GM21447 (cell line): ENCODE results near the gene VPS4A.
"Not testable (repeated sequence)": the region's sequence is repeated elsewhere in the genome, so short reads cannot be mapped to it uniquely, and the experiment has no call there.

ENCODE experiments used
- ATAC-seq: cut with Tn5 transposase; IDR thresholded peaks from one replicate; pipeline ENCODE4 v1.9.1; 2021; ENCODE audit not compliant: unreplicated experiment

VPS4A gene

DNA sequence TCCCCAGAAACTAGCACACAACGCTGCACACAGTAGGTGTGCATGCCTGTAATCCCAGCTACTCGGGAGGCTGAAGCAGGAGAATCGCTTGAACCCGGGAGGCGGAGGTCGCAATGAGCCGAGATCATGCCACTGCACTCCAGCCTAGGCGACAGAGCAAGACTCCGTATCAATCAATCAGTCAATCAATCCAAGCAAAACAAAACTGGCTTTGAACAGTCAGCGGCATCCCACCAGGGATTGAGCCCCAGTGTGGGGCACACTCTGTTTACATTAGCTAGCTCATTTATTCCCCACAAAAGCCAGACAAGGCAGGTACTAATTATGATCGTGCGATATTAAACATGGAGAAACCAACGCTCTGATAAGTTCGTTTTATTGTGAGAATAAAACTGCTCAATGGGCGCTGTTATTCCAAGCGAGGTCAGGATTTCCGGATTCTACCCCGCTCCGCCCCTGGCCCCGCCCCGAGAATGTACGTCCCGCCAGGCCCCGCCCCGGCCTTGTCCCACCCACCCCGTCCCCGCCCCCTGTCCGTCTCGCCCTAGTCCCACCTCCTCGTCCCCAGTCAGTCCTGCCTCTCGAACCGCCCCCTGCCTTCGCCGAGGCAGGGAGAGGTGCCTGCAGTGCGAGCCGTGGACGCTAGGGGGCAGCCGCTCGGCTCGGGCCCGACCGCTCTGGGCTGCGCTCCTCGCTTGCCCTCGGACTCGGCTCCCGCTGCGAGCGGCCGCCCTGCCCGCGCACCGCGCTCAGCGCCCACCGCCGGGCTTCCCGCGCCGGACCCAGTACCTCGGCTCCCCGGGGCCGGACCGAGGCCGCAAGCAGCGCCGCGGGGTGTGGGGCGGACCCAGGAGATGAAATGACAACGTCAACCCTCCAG, at the start of gene VPS4A:
Gene VPS4A (plus strand): TSS at position 698 of the 880 bp plus-strand sequence. CDS start 162 bp downstream, at position 860.
- ATAC-seq = peak; percentile 89

DNA sequence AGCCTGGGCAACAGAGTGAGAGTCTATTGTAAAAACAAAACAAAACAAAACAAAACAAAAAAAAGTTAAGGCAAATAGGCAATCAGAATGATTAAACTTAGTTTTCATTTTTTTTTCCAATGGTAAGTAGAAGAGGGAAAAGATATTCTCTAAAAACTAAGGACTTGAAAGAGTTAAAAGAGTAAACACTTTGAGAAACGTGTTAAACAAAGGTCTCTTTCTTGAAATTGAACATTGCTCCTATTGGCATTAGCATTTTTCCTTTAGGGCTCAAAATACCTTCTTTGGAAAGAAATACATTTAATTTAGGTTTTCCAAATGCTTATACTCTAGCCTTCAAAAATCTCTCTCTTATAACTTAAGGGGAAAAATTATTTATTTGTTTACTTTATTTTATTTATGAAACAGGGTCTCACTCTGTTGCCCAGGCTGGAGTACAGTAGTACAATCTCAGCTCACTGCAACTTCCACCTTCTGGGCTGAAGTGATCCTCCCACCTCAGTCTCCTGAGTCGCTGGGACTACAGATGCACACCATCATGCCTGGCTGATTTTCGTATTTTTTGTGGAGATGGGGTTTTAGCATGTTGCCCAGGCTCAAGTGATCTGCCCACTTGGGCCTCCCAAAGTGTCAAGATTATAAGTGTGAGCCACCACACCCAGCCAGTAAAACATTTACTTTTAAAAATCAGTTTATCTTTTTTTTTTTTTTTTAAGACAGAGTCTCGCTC, 44.7 kb upstream of the VPS4A start:
- no peak for ATAC-seq

GRCh38 chr16:69267633-69268032, 43.5 kb upstream of the VPS4A start:
- no peak for ATAC-seq

- no peak for ATAC-seq
Measured at GRCh38 chr16:69270395-69270794, 40.8 kb upstream of the VPS4A start.

DNA sequence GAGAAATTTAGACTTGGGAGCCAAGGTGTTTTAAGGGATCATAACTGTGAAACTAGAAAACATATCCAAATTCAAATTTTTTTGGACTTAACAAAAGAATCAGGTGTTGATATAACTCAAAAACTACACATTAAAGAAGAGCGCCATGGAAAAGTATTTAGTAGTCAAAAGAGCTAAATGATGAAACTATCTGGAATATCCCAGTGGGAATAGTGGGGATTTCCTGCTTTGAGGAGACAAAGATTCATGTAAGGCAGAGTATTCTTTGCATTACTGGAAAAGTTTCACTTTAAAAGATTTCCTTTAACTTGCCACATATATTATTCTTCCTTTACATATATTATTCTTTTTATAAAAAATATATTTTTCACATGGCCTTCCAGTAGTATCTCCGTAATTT, 40.3 kb upstream of the VPS4A start:
- ATAC-seq = no peak

- no peak for ATAC-seq
Measured at GRCh38 chr16:69273009-69273408, 38.1 kb upstream of the VPS4A start.

DNA sequence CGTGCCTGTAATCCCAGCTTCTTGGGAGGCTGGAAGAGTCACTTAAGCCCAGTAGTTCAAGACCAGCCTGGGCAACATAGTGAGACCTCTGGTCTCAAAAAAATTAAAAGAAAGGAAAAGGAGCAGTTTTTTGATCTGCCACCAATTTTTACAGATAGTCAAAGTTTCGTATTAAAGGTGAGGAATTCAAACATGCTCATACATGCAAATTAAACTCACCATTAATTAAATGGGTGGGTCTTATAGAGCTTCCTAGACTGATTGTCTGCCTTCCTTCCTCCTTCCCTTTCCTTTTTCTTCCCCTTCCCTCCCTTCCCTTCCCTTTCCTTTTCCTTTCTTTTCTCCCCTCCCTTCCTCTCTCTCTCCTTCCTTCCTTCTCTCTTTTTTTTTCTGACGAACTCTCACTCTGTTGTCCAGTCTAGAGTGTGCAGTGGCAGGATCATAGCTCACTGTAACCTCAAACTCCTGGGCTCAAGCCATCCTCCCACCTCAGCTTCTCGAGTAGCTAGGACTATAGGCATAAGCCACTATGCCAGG, 36.4 kb upstream of the VPS4A start:
- no peak for ATAC-seq

DNA sequence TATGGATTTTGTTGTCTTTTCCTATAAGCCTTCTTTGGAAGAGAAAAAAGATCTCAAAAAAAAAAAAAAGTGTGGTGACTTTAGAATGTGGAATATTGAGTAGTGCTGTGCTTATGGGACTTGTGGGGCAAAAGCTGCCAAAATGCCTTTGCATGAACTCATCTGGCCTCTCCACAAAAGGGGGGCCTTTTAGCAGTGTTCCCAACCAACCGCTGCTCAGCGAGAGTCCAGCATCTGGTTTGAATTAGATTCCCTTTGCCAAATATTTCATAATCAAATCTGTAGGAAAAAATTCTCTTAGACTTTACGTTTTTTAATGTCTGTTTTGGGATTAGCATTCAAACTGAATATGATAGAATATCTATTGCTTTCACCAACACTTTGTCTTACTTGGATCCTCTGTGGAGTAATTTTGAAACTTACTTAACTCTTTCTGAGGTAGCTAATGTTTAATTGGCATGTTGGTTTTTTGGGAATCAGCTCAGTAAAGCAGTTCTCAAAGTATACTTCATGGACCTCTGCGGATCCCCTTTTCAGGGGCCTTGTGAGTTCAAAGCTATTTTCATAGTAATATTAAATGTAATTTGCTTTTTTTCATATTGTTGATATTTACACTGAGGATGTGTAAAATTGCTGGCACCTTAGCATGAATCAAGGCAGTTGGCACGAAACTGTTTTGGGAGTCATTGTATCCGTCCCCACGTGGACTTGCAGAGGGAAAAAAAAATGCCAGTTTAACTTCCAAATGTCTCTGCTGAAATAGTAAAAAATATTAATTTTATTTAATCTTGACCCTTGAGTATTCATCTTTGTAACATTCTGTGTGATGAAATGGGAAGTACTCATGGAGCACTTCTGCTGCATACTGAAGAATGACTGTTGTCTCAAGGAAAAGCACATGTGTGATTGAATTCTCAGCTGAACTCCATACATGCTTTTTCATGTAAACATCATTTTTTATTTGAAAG, 34.7 kb upstream of the VPS4A start:
- no peak for ATAC-seq

DNA sequence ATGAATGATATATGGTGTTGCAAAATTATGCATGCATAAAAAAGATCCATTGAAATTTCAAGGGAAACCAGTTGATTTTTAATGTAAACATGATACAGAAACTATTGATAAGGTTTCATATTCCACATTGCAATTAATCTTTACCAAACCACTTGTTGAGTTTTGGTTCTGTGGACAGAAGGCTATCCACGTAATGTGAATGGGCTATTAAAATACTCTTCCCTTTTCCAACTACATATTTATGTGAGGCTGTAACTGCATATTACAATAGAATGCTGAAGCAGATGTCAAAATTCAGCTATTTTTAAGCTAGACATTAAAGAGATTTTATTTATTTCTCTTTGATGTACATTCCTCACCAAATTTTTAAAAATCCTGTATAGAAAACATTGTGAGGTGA, 33.7 kb upstream of the VPS4A start:
- no peak for ATAC-seq

DNA sequence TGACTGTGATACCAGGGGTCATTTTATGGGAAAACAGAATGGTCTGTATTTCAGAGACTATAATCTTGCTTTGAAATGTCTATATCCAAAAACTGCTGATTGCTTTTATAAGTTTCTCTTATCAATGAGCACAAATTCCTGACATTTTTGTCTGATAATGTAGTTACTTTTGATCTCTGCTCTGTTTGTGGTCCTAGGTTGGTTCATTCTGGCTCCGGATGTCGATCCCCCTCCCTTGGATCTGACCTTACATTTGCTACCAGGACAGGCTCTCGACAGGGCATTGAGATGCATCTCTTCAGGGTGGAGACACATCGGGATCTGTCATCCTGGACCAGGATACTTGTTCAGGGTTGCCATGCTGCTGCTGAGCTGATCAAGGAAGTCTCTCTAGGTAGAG, 27.3 kb upstream of the VPS4A start:
- ATAC-seq = no peak

GRCh38 chr16:69285240-69285639, 25.9 kb upstream of the VPS4A start:
- no peak for ATAC-seq

GRCh38 chr16:69286941-69287713, 24.0 kb upstream of the VPS4A start:
- ATAC-seq = no peak

DNA sequence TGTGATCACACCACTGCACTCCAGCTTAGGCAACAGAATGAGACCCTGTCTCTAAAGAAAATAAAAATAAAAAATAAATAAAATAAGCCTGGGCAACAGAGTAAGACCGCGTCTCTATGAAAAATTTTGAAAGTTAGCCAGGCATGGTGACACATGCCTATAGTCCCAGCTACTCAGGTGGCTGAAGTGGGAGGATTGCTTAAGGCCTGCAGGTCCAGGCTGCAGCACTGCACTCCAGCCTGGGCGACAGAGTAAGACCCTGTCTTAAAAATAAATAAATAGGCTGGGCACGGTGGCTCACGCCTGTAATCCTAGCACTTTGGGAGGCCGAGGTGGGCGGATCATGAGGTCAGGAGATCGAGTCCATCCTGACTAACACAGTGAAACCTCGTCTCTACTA, 19.5 kb upstream of the VPS4A start:
- ATAC-seq = not testable (repeated sequence)

- ATAC-seq = no peak
Measured at GRCh38 chr16:69293401-69293800, 17.7 kb upstream of the VPS4A start.

- no peak for ATAC-seq
Measured at GRCh38 chr16:69294051-69294450, 17.1 kb upstream of the VPS4A start.

DNA sequence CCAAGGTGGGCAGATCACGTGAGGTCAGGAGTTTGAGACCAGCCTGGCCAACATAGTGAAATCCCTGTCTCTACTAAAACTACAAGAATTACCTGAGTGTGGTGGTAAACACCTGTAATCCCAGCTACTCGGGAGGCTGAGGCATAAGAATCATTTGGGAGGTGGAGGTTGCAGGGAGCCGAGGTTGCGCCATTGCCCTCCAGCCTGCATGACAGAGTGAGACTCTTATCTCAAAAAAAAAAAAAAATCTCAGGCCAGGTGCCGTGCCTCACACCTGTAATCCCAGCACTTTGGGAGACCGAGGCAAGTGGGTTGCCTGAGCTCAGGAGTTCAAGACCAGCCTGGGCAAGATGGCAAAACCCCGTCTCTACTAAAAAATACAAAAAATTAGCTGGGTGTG, 14.4 kb upstream of the VPS4A start:
- ATAC-seq = not testable (repeated sequence)

GRCh38 chr16:69298261-69298660, 12.9 kb upstream of the VPS4A start:
- no peak for ATAC-seq

GRCh38 chr16:69301187-69301586, 10.0 kb upstream of the VPS4A start:
- ATAC-seq = no peak

DNA sequence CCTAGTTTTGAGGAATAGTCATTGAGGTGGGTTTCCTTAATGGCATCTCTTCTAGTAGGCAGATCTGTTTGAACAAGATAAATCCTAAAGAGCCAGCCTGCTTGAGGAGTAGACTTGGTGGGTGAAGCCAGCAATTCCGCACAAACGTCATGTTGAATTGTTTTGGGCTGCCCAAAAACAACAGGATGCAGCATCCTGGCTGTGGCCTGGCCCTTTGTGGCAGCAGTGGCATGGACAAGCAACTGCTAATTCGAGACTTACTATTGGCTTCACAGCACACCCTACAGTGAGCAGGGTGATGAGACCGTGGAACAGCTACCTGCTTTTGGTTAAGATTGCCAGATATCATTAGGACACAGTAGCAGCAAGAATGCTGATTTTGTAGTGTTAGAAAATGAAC, 9.3 kb upstream of the VPS4A start:
- ATAC-seq = no peak

- no peak for ATAC-seq
Measured at GRCh38 chr16:69302301-69302700, 8.8 kb upstream of the VPS4A start.
